NCI-H1436 (cell line): ENCODE results near the gene CALY.

Experiments
- DNase-seq: peaks from one replicate; lab custom pipeline; 2025; lab: John Stamatoyannopoulos, UW

CALY gene

GRCh38 chr10:133351408-133352318 lies 15.0 kb upstream of the CALY start:
- DNase-seq, result no peak

GRCh38 chr10:133350950-133351329 lies 14.2 kb upstream of the CALY start:
- no peak for DNase-seq

GRCh38 chr10:133350283-133350949 lies 13.7 kb upstream of the CALY start:
- no peak for DNase-seq

GRCh38 chr10:133349577-133350011 lies 12.9 kb upstream of the CALY start:
- no peak for DNase-seq

GRCh38 chr10:133349160-133349568 lies 12.5 kb upstream of the CALY start:
- DNase-seq, result no peak

- DNase-seq, result no peak
These were observed 11.2 kb upstream of the CALY start for GRCh38 chr10:133347710-133348517.

- DNase-seq, result no peak
These were observed 9.7 kb upstream of the CALY start for GRCh38 chr10:133346413-133346812.

GRCh38 chr10:133344236-133344635 lies 7.5 kb upstream of the CALY start:
- DNase-seq, result no peak

- DNase-seq, result no peak
These were observed 6.9 kb upstream of the CALY start for GRCh38 chr10:133343558-133343957.

- DNase-seq, result no peak
These were observed 6.2 kb upstream of the CALY start for GRCh38 chr10:133342942-133343341.

- no peak for DNase-seq
These were observed 5.3 kb upstream of the CALY start for GRCh38 chr10:133341983-133342382.

GRCh38 chr10:133339708-133340380 lies 3.1 kb upstream of the CALY start:
- DNase-seq, result no peak

GRCh38 chr10:133338080-133339071 lies 1.7 kb upstream of the CALY start:
- DNase-seq, result no peak

GRCh38 chr10:133337370-133337725 lies 652 bp upstream of the CALY start:
- DNase-seq, result no peak

- no peak for DNase-seq
These were observed 549 bp downstream of the CALY start for GRCh38 chr10:133336118-133336576.

- no peak for DNase-seq
These were observed 1.2 kb downstream of the CALY start for GRCh38 chr10:133335246-133336117.

- DNase-seq, result no peak
These were observed 2.0 kb downstream of the CALY start for GRCh38 chr10:133334503-133335245.

- DNase-seq, result no peak
These were observed 3.6 kb downstream of the CALY start for GRCh38 chr10:133332936-133333699.
